Body of pancreas (tissue), 4 donors: ENCODE results near the gene TBC1D24.

Experiments
- CTCF ChIP-seq, 7 experiments: fragments of 450-650 bp in 4 of 7; fragments of 200-600 bp in 3 of 7; sonication (generic) in 3 of 7; IDR thresholded peaks; one replicate each; pipeline ENCODE4 v1.5.1; 2016 to 2019; ENCODE audit warnings: antibody characterized with exemption in 7 of 7
- POLR2A ChIP-seq, 3 donors: fragments of 450-650 bp; IDR thresholded peaks; one replicate each; pipeline ENCODE4 v1.6.1; 2016; ENCODE audit warnings: antibody characterized with exemption in 3 of 3, mild to moderate bottlenecking in 2 of 3

DNA sequence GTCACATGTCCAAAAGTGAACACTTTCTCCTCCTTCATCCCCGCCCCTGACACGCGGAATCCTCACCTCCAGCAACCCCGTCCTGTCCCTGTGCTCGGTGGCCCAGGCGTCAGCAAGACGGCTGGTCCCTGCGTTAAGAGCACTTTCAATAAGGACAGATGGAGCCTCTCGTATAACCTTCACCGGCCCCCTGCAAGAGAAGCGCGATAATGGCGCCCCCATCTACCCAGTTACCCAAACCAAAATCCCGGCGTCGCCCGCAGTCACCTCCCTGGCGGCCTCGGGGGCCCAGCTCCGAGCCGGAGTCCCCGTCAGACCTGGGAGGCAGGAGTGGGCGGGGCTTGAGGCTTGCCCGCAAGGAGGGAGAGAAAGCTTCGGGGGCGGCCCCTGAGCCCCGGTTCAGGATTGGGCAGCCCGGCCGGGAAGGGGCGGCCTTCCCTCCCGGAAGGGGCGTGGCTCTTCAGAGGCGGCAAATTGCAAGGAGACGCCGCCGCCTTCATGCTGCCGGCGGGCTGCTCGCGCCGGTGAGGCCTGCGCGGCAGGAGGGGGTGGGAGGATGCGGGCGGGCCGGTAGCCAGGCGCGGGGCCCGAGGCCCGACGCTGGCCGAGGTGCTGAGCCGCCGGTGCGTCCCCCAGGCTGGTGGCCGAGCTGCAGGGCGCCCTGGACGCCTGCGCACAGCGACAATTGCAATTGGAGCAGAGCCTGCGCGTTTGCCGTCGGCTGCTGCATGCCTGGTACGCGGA is 15.1 kb upstream of the TBC1D24 start, which contains the start of gene TEDC2:
- TF ChIP-seq CTCF (IDR thresholded peaks at IDR 0.05), result no peak
- TF ChIP-seq POLR2A (IDR thresholded peaks at IDR 0.05), result no peak
